22Rv1 (cell line): ENCODE data around the gene PSKH1.

ENCODE experiments used
- ZFX ChIP-seq: fragments of 450-650 bp; IDR thresholded peaks from 2 replicates; pipeline ENCODE4 v1.6.1; 2017; ENCODE audit warnings: antibody characterized with exemption, borderline replicate concordance
- TF ChIP-seq, protein P1 (sequence below): fragments of 450-650 bp; IDR thresholded peaks from 2 replicates; pipeline ENCODE4 v1.5.1; 2017; ENCODE audit warnings: mild to moderate bottlenecking

- TF ChIP-seq, protein P1, sequence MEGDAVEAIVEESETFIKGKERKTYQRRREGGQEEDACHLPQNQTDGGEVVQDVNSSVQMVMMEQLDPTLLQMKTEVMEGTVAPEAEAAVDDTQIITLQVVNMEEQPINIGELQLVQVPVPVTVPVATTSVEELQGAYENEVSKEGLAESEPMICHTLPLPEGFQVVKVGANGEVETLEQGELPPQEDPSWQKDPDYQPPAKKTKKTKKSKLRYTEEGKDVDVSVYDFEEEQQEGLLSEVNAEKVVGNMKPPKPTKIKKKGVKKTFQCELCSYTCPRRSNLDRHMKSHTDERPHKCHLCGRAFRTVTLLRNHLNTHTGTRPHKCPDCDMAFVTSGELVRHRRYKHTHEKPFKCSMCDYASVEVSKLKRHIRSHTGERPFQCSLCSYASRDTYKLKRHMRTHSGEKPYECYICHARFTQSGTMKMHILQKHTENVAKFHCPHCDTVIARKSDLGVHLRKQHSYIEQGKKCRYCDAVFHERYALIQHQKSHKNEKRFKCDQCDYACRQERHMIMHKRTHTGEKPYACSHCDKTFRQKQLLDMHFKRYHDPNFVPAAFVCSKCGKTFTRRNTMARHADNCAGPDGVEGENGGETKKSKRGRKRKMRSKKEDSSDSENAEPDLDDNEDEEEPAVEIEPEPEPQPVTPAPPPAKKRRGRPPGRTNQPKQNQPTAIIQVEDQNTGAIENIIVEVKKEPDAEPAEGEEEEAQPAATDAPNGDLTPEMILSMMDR: no peak
- no peak for TF ChIP-seq ZFX
These were observed 20.9 kb upstream of the PSKH1 start for GRCh38 chr16:67872131-67872630.
